NCI-H146 (cell line): Measurements from ENCODE around the gene JPT1.
A peak's percentile ranks its signal among the peaks of the same experiment; 100 is the strongest.
"Not testable (repeated sequence)": the region's sequence is repeated elsewhere in the genome, so short reads cannot be mapped to it uniquely, and the experiment has no call there.

Source experiments
- DNase-seq: peaks from one replicate; lab custom pipeline; 2025; lab: John Stamatoyannopoulos, UW

JPT1 gene

GRCh38 chr17:75129576-75129975 is 24.7 kb downstream of the JPT1 start:
- DNase-seq = no peak

GRCh38 chr17:75128694-75129505 is 25.4 kb downstream of the JPT1 start:
- DNase-seq = no peak

GRCh38 chr17:75127936-75128335 is 26.4 kb downstream of the JPT1 start:
- DNase-seq = not testable (repeated sequence)

- DNase-seq = no peak
Measured at GRCh38 chr17:75126954-75127353, 27.4 kb downstream of the JPT1 start.

GRCh38 chr17:75125984-75126383 is 28.3 kb downstream of the JPT1 start:
- DNase-seq = no peak

GRCh38 chr17:75124819-75125162 is 29.5 kb downstream of the JPT1 start:
- no peak for DNase-seq

GRCh38 chr17:75124041-75124818 is 30.1 kb downstream of the JPT1 start:
- no peak for DNase-seq

GRCh38 chr17:75118307-75118706 is 36.0 kb downstream of the JPT1 start:
- no peak for DNase-seq

- no peak for DNase-seq
Measured at GRCh38 chr17:75116737-75117136, 37.6 kb downstream of the JPT1 start.

- DNase-seq = no peak
Measured at GRCh38 chr17:75115555-75115954, 38.8 kb downstream of the JPT1 start.

GRCh38 chr17:75114552-75115314 is 39.6 kb downstream of the JPT1 start:
- DNase-seq = no peak

- peak; percentile 81 for DNase-seq
Measured at GRCh38 chr17:75113798-75114551, 40.3 kb downstream of the JPT1 start.

GRCh38 chr17:75111777-75112335 is 42.5 kb downstream of the JPT1 start:
- DNase-seq = no peak

- peak; percentile 38 for DNase-seq
Measured at GRCh38 chr17:75110234-75110937, 43.9 kb downstream of the JPT1 start.

GRCh38 chr17:75109407-75110233 is 44.7 kb downstream of the JPT1 start, which contains the start of gene ARMC7:
Gene ARMC7, plus strand, starts transcription at chr17:75109969. Its CDS starts 320 bp downstream, at chr17:75110289.
- peak; percentile 88 for DNase-seq

GRCh38 chr17:75109046-75109406 is 45.3 kb downstream of the JPT1 start:
- DNase-seq = no peak

GRCh38 chr17:75108193-75108592 is 46.1 kb downstream of the JPT1 start:
- DNase-seq = no peak

- peak; percentile 94 for DNase-seq
Measured at GRCh38 chr17:75105126-75106080, 48.9 kb downstream of the JPT1 start.
